Stimulated activated CD4-positive, alpha-beta T cell treated with anti-CD3 and anti-CD28 coated beads, Interleukin-4, amount 100 ng/mL, for 48 hours (primary cell): ENCODE results near the gene SERPINB1.
A peak's percentile ranks its signal among the peaks of the same experiment; 100 is the strongest.

Source experiments
- DNase-seq, 2 donors: peaks; one replicate each; pipeline ENCODE4 v3.0.0-alpha.2; 2020; ENCODE audit warnings: low read depth in 2 of 2

SERPINB1 gene

DNA sequence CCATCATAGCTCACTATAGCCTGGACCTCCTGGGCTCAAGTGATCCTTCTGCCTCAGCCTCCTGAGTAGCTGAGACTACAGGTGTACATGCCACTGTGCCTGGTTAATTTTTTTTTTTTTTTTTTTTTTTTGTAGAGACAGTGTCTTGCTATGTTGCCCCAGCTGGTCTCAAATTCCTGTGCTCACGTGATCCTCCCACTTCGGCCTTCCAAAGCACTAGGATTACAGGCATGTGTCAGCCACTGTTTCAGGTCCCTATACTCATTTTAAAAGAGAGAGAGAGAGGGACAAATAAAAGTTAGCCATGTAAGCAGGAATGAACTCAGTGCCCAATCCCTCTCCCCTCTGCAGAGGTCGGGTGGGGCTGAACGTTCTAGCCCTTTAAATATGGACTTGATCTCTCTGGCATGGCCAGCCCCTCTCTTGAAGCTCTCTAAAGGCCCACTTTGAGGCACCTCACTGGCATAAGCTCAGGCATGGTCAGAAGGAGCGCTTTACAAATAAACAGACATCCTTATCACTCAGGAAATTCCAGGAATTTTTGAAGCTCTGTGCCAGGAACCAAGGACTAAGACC lies 9.0 kb upstream of the SERPINB1 start:
- no peak for DNase-seq

- DNase-seq, result peak in 1 of 2 donors; percentile 52
These were observed 7.2 kb upstream of the SERPINB1 start for GRCh38 chr6:2848851-2849250.

DNA sequence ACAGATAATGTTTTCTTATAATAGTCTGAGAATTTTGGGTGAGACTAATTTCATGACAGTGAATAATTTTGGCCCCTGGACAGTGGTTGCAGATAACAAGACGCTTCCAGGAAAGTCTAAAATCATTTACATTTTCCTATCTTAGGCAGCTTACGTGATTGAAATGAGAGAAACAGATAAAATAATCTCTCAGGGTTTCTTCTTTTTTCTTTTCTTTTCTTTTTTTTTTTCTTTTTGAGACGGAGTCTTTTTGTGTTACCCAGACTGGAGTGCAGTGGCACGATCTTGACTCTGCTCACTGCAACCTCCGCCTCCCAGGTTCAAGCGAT lies 4.2 kb upstream of the SERPINB1 start:
- DNase-seq, result no peak

GRCh38 chr6:2844008-2844407 lies 2.3 kb upstream of the SERPINB1 start:
- no peak for DNase-seq

- no peak for DNase-seq
These were observed 1.6 kb upstream of the SERPINB1 start for GRCh38 chr6:2843138-2843740.

DNA sequence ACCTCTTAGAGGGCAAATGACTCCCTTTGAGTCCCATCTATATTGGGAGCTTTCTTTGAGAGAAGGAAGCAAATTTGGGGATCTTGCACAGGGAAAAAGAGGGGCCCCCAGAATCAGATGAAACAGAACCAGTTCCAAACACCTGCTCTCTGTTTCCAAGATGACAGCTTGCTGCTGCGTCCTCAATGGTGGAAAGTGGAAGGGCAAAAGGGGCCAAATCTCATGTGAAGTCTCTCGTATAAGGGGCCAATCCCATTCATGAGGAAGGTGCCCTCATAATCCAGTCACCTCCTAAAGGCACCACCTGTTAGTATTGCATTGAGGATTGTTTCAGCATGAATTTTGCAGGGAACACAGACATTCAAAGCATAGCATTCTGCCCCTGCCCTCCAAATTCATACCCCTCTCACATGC lies 483 bp upstream of the SERPINB1 start:
- DNase-seq, result no peak

DNA sequence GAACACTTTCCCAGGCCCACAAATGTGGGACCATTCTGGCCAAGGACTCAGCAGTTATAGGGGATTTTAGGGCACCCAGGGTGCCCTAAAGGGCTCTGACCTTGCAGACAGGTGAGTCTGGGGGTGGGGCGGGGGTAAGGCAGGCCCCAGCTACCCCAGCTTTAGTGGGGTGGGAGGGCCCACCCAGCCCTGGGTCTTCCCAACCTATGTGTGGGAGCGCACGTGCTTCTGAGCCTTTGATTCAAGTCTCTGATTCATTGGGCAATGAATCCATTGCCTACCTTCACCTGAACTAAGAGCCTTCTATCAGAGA lies 958 bp downstream of the SERPINB1 start:
- DNase-seq, result no peak

GRCh38 chr6:2839982-2840748 lies 1.5 kb downstream of the SERPINB1 start:
- no peak for DNase-seq

- DNase-seq, result no peak
These were observed 2.3 kb downstream of the SERPINB1 start for GRCh38 chr6:2839195-2839981.

GRCh38 chr6:2838251-2838650 lies 3.4 kb downstream of the SERPINB1 start:
- no peak for DNase-seq

DNA sequence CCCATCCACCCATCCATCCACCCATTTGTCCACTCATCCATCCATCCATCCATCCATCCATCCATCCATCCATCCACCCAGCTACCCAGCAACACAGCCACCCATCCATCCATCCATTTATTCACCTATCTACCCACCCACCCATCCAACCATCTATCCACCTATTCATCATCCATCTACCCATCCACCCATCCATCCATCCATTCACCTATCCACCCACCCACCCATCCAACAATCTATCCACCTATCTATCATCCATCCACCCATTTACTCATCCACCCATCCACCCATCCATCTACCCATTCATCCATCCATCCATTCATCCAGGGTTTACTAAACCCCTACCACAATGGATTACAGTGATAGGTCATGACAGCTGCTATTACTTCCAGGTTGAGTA lies 7.4 kb downstream of the SERPINB1 start:
- no peak for DNase-seq

DNA sequence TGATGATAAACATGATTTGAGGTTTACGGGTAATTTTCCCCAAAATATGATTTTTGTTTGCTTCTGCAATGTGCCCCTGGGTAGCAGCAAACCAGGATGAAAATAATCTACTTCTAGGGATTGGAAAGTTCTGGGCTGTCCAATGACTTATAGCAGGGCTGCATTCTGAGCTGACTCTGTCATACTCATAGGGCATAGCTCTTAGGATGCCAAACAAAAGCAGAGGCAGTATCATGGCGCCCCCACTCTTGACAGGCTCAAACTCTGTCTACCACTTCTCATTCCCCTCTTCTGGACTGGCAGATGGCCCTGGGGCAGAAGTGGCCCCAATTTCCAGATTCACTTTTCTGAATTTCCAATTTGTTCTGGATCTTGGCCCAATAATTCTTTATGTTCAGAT lies 10.3 kb downstream of the SERPINB1 start:
- no peak for DNase-seq

DNA sequence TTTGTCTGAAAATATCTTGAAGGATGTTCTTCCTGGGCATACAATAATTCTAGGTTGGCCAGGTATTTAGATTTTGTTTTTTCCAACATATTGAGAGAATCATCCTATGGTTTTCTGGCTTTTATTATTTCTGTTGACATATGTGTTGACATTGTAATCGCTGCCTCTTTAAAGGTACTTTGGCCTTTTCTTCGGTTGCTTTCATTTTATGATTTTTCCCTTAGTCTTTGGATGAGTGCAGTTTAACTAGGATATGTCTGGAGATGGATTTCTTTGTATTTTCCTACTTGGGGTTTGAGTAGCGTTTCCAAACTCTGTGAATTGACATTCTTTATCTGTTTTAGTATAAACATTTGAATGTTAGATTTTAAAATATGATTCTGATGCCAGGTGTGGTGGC lies 11.5 kb downstream of the SERPINB1 start:
- DNase-seq, result no peak

GRCh38 chr6:2829253-2829652 lies 12.4 kb downstream of the SERPINB1 start:
- DNase-seq, result no peak

DNA sequence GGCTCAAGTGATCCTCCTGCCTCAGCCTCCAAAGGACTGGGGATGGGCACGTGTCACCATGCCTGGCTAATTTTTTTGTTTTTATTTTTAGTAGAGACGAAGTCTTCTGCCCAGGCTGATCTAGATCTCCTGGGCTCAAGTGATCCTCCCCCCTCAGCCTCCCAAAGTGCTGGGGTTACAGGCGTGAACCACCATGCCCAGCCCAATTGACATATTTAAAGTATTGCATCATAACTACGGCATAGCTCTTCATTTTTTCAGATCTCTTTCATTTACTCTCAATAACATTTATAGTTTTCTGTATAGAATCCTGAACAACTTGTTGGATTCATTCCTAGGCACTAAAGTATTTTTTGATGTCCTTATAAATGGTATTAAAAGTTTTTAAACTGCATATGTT lies 13.0 kb downstream of the SERPINB1 start:
- DNase-seq, result no peak

DNA sequence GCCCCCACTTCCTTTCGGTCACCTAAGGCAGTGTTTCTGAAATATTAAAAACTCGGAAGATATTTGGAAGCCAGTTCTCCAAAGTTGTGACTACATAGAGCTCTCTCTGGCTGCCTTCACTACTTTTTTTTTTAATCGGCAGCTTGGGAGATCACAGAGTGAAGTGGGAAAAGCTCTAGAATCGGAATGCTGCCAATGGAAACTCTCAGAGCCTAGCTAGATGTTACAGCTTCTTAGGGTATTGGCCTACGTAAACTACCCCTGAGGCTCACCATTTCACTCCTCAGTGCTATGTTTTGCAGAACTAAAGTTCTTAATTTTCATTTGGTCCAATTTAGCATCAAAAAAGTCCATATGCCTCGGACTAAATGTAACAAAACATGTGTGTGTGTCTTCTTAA lies 14.5 kb downstream of the SERPINB1 start:
- no peak for DNase-seq

- no peak for DNase-seq
These were observed 15.5 kb downstream of the SERPINB1 start for GRCh38 chr6:2826131-2826530.

GRCh38 chr6:2823104-2823850 lies 18.4 kb downstream of the SERPINB1 start:
- DNase-seq, result no peak

- DNase-seq, result no peak
These were observed 20.1 kb downstream of the SERPINB1 start for GRCh38 chr6:2821554-2821953.

GRCh38 chr6:2820415-2820814 lies 21.2 kb downstream of the SERPINB1 start:
- DNase-seq, result no peak

GRCh38 chr6:2819978-2820377 lies 21.7 kb downstream of the SERPINB1 start:
- DNase-seq, result no peak

GRCh38 chr6:2819115-2819514 lies 22.5 kb downstream of the SERPINB1 start:
- no peak for DNase-seq
